ENCODE data around the gene MFSD6. TPM values are rescaled to one million over a fixed set of nuclear protein-coding genes. Genes with fewer than 3 reads are reported as not detected.

The MFSD6 gene
- total RNA-seq, 1 donor from 2014 or later, result 15.1 TPM

GRCh38 chr2:190514676-190515075 is 106.5 kb downstream of the MFSD6 start:
- H3K27me3 Mint-ChIP-seq, result no peaks in the 10 kb centered on the region
- peaks cover 2% of the 10 kb centered on the region for H3K36me3 Mint-ChIP-seq (ENCODE audit: insufficient read depth)
- no peak overlapping the region for H3K27ac Mint-ChIP-seq
- no peak for DNase-seq (ENCODE audit: low spot score, unreplicated experiment)
- TF ChIP-seq CTCF (IDR thresholded peaks at IDR 0.05; ENCODE audit: unreplicated experiment), result no peak
- peaks cover 1% of the 10 kb centered on the region for H3K4me1 Mint-ChIP-seq (ENCODE audit: low read depth)
- no peaks in the 10 kb centered on the region for H3K9me3 Mint-ChIP-seq (ENCODE audit: low read depth)
- H3K4me3 Mint-ChIP-seq (ENCODE audit: low read depth), result no peak overlapping the region

GRCh38 chr2:190515687-190516086 is 107.5 kb downstream of the MFSD6 start:
- no peak overlapping the region for H3K4me3 Mint-ChIP-seq (ENCODE audit: low read depth)
- H3K27me3 Mint-ChIP-seq, result no peaks in the 10 kb centered on the region
- no peaks in the 10 kb centered on the region for H3K36me3 Mint-ChIP-seq (ENCODE audit: insufficient read depth)
- no peak for TF ChIP-seq CTCF (IDR thresholded peaks at IDR 0.05; ENCODE audit: unreplicated experiment)
- no peak for DNase-seq (ENCODE audit: low spot score, unreplicated experiment)
- H3K27ac Mint-ChIP-seq, result no peak overlapping the region
- H3K4me1 Mint-ChIP-seq (ENCODE audit: low read depth), result peaks cover 1% of the 10 kb centered on the region
- no peaks in the 10 kb centered on the region for H3K9me3 Mint-ChIP-seq (ENCODE audit: low read depth)

- Mint-ChIP-seq H3K4me1 (ENCODE audit: low read depth) (peaks cover 1% of the 10 kb centered on the region), H3K9me3 (ENCODE audit: low read depth) (no peaks in the 10 kb centered on the region), H3K27me3 (no peaks in the 10 kb centered on the region), H3K36me3 (ENCODE audit: insufficient read depth) (no peaks in the 10 kb centered on the region), H3K4me3 (ENCODE audit: low read depth) (no peak overlapping the region), H3K27ac (no peak overlapping the region)
- no peak for DNase-seq (ENCODE audit: low spot score, unreplicated experiment)
- no peak for TF ChIP-seq CTCF (IDR thresholded peaks at IDR 0.05; ENCODE audit: unreplicated experiment)
These were observed 109.3 kb downstream of the MFSD6 start for GRCh38 chr2:190517468-190517867.

GRCh38 chr2:190519975-190520767 is 112.0 kb downstream of the MFSD6 start:
- H3K4me3 Mint-ChIP-seq (ENCODE audit: low read depth), result no peak overlapping the region
- peaks cover 2% of the 10 kb centered on the region for H3K36me3 Mint-ChIP-seq (ENCODE audit: insufficient read depth)
- H3K27ac Mint-ChIP-seq, result no peak overlapping the region
- H3K9me3 Mint-ChIP-seq (ENCODE audit: low read depth), result no peaks in the 10 kb centered on the region
- H3K4me1 Mint-ChIP-seq (ENCODE audit: low read depth), result peaks cover 1% of the 10 kb centered on the region
- no peak for DNase-seq (ENCODE audit: low spot score, unreplicated experiment)
- no peak for TF ChIP-seq CTCF (IDR thresholded peaks at IDR 0.05; ENCODE audit: unreplicated experiment)
- no peaks in the 10 kb centered on the region for H3K27me3 Mint-ChIP-seq

GRCh38 chr2:190524928-190525327 is 116.8 kb downstream of the MFSD6 start:
- no peak overlapping the region for H3K27ac Mint-ChIP-seq
- no peak for DNase-seq (ENCODE audit: low spot score, unreplicated experiment)
- H3K4me3 Mint-ChIP-seq (ENCODE audit: low read depth), result no peak overlapping the region
- H3K27me3 Mint-ChIP-seq, result no peaks in the 10 kb centered on the region
- TF ChIP-seq CTCF (IDR thresholded peaks at IDR 0.05; ENCODE audit: unreplicated experiment), result no peak
- peaks cover 19% of the 10 kb centered on the region for H3K4me1 Mint-ChIP-seq (ENCODE audit: low read depth)
- no peaks in the 10 kb centered on the region for H3K9me3 Mint-ChIP-seq (ENCODE audit: low read depth)
- H3K36me3 Mint-ChIP-seq (ENCODE audit: insufficient read depth), result peaks cover 2% of the 10 kb centered on the region

All from progenitor cell of endocrine pancreas (in vitro differentiated cells).